Large intestine (tissue), 3 donors: Measurements from ENCODE around the gene PRSS8. TPM values are rescaled to one million over a fixed set of nuclear protein-coding genes. Genes with fewer than 3 reads are reported as not detected.

Experiments used
- DNase-seq, 2 donors: peaks; one replicate each; pipeline versions ENCODE4 v3.0.0 to v3.0.0-alpha.2; 2013
- H3K27ac ChIP-seq: one replicate; pipeline ENCODE4 v1.5.1; 2013; ENCODE audit warnings: low read length
- H3K27me3 ChIP-seq: 2 replicates; pipeline ENCODE4 v1.6.1; 2013; ENCODE audit warnings: low read length; ENCODE audit not compliant: control insufficient read depth, insufficient read depth
- H3K36me3 ChIP-seq: 2 replicates; pipeline ENCODE4 v1.6.1; 2013; ENCODE audit warnings: low read length; ENCODE audit not compliant: control insufficient read depth, insufficient read depth
- H3K4me1 ChIP-seq: one replicate; pipeline ENCODE4 v1.6.1; 2013; ENCODE audit warnings: low read length; ENCODE audit not compliant: control insufficient read depth, insufficient read depth
- H3K4me3 ChIP-seq: one replicate; pipeline ENCODE4 v1.5.1; 2013; ENCODE audit warnings: low read length
- H3K9me3 ChIP-seq: one replicate; pipeline ENCODE4 v1.6.1; 2013; ENCODE audit warnings: mild to moderate bottlenecking, low read depth, low read length, moderate library complexity; ENCODE audit not compliant: control insufficient read depth
- WGBS: methylation state at CpG from one replicate; pipeline ENCODE4 v1.1.5; 2013; ENCODE audit warnings: low lambda C conversion rate; ENCODE audit not compliant: insufficient coverage; 5-methylcytosine and 5-hydroxymethylcytosine counted together
- polyA plus RNA-seq: library from polyadenylated mRNA; unstranded; fragments of 120-200 nt; gene quantifications from one replicate; pipeline ENCODE4 v1.2.1, GENCODE V29; 2013

The PRSS8 gene
- polyA plus RNA-seq, 1 donor, result 252 TPM

DNA sequence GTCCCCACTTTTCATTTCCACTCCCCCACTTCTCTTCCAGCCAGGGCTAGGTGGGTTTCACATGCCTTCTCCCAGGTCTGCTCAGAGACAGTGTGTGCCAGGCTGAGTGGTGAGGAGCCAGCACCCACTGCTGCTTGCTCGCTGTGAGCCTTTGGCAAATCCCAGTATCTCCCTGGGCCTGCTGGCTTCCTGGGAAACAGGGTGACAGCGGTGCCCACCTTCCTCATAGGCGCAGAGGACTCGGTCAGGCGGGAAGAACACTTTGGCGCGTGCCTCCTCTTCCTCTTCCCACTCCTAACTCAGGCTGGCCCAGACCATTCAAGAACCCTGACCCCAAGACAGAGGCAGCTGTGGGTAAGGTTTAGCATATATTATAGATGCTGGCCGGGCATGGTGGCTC is 46.3 kb downstream of the PRSS8 start:
- Histone ChIP-seq H3K36me3 (peaks cover 27% of the 10 kb centered on the region), H3K4me3 (no peak overlapping the region), H3K9me3 (no peaks in the 10 kb centered on the region), H3K27ac (no peak overlapping the region), H3K27me3 (no peaks in the 10 kb centered on the region), H3K4me1 (peaks cover 8% of the 10 kb centered on the region)
- WGBS, result no CpG with 5 or more reads among the region's 8 CpGs
- DNase-seq, result no peak

DNA sequence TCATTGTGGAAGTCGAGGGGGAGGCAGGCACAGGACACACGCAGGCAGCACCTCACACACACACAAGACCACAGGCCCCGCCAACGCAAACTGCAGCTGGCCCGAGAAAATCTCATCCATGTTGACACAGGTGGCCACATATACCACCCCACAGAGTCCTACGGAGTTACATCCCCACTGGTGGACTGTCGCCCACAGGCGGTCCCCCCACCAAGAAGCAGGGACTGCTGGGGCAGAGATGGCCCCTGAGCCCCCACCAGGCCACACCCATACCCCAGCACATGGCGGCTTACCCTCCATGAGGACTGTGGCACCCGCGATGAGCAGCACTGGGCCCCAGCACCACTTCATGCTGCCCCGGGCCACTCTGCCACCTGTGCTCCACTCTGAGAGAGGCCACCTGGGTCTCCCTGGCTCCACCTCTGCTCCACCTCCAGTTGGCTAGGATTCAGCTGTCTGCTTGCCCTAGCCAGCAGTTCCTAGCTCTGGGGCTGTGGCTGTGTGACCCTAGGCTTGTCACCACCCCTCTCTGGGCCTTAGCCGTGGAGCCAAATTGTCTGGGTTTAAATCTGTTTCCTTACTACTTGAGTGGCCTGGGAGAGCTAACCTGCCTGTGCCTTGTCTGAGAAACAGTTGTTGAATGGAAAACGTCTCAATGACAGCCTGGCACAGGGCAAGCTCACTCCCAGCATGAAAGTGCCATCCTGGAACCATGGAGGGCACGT is 46.9 kb downstream of the PRSS8 start, which contains the start of gene PRSS53:
PRSS53 (minus strand) TSS at position 485 of the 725 bp plus-strand sequence; CDS start at position 351, 134 bp downstream.
- no CpG with 5 or more reads among the region's 15 CpGs for WGBS
- peaks cover 3% of the 10 kb centered on the region for H3K4me1 ChIP-seq
- no peak for DNase-seq
- H3K27me3 ChIP-seq, result no peaks in the 10 kb centered on the region
- no peaks in the 10 kb centered on the region for H3K9me3 ChIP-seq
- H3K27ac ChIP-seq, result no peak within 1 kb of the TSS
- no peak within 1 kb of the TSS for H3K4me3 ChIP-seq
- H3K36me3 ChIP-seq, result peaks cover 31% of the 10 kb centered on the region

DNA sequence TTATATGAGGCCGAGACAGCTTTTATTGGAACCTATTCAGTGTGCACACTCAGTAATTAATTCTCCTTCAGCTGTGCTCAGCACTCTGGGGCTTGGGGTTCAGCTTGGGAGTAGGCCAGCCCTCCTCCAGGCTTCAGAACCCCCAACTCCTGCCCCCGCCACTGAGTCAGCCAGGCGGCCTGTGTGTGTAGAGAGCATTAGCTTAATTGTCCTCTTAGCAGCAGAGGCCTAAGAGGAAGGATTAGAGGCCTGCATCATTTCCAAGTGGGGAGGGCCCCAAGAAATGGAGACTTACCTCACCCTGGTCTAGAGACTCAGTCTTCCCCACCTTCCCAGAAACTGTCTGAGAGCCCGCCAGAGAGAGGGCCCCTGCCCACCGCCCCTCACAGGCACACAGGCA is 47.6 kb downstream of the PRSS8 start:
- peaks cover 34% of the 10 kb centered on the region for H3K36me3 ChIP-seq
- H3K27ac ChIP-seq, result no peak overlapping the region
- no peak for DNase-seq
- H3K9me3 ChIP-seq, result no peaks in the 10 kb centered on the region
- no peaks in the 10 kb centered on the region for H3K27me3 ChIP-seq
- H3K4me1 ChIP-seq, result no peaks in the 10 kb centered on the region
- H3K4me3 ChIP-seq, result no peak overlapping the region
- WGBS, result no CpG with 5 or more reads among the region's 5 CpGs

DNA sequence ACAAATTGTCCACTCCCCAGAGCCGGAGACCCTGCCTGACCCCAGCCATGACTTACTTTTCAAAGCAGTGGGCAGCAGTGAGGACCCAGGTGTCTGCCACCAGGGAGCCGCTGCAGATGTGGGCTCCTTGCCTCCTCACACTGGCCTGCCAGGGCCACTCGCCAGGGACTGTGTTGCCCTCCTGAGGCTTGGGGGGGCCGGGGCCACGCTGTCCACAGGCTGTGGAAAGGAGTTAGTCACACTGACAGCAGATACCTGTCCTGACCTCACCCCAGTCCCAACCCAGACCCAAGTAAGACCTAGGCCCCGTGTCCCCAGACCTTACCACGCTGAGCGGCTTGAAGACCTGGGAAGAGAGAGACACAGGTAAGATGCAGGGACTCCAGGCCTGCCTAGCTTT is 48.0 kb downstream of the PRSS8 start:
- H3K4me1 ChIP-seq, result no peaks in the 10 kb centered on the region
- no peak overlapping the region for H3K4me3 ChIP-seq
- no CpG with 5 or more reads among the region's 8 CpGs for WGBS
- no peak for DNase-seq
- peaks cover 38% of the 10 kb centered on the region for H3K36me3 ChIP-seq
- no peak overlapping the region for H3K27ac ChIP-seq
- H3K9me3 ChIP-seq, result no peaks in the 10 kb centered on the region
- H3K27me3 ChIP-seq, result no peaks in the 10 kb centered on the region

DNA sequence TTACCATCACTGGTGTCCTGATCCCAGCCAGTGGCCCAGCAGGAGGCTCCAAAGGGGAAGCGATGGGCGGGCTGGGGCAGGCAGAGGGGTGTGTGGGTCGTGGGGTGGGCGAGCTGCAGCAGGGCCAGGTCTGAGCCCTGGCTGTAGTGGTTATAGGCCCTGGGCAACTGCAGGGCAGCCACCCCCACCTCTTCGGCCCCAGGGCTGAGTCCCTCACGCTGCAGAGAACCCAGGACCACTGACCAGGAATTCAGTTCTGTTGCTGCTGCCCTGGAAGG is 49.0 kb downstream of the PRSS8 start:
- Histone ChIP-seq H3K9me3 (no peaks in the 10 kb centered on the region), H3K27me3 (no peaks in the 10 kb centered on the region), H3K4me1 (no peaks in the 10 kb centered on the region), H3K4me3 (no peak overlapping the region), H3K36me3 (peaks cover 47% of the 10 kb centered on the region), H3K27ac (no peak overlapping the region)
- WGBS, result no CpG with 5 or more reads among the region's 6 CpGs
- DNase-seq, result no peak

DNA sequence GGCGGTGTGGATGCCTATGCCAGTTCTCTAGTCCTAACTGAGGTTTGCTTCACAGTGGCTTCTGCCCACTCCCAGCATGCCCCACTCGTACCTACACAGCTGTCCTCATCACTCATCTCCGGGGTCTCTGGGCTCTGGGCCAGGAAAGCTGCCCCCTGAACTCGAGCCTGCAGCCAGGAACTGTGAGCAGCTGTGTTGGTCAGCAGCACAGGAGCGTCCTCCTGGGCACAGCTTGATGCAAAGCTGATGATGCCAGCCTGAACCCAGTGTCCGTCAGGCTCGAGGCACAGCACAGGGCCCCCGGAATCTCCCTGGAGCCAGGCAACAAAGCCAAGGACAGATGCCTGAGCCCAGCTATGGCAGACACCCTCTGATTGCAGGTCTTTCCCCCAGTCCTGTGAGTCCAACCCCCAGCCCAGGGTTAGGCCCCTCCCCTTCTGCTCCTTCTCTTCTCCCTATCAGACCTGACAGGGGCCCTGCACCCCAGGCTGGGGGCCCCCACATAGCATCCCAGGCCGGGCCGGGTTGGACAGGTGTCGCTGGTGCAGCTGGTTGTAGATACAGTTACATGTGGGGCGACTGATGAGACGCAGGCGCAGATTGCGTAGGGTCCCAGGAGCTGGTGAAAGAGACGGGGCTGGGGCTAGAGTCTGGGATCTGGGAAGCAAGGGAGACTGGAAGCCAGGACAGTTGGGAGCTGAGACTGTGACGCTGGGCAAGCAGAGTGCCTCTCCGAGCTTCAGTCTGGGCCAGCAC is 49.5 kb downstream of the PRSS8 start:
- Histone ChIP-seq H3K36me3 (peaks cover 49% of the 10 kb centered on the region), H3K27me3 (no peaks in the 10 kb centered on the region), H3K4me1 (no peaks in the 10 kb centered on the region), H3K27ac (no peak overlapping the region), H3K9me3 (no peaks in the 10 kb centered on the region), H3K4me3 (no peak overlapping the region)
- 93% methylated on average over 5 of the region's 18 CpGs for WGBS
- DNase-seq, result no peak

DNA sequence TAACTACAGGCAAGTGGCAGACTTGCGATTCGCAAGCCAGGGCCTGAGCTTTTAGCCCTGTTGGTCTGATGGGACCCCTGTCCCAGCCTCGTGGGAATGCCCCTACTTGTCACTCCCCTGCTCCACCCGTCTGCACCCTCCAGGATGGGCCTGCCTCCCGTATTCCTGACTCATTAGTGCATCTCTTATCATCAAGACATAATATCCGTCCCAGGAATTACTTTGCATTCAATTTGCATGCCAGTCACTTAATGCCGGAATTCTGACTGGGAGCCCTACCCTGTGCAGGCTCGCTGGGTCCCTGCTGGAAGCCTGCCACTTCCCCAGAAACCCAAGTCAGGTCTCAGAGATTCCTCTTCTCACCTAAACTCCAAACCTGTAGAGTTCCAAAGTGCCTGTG is 50.1 kb downstream of the PRSS8 start:
- DNase-seq, result no peak
- no peak overlapping the region for H3K4me3 ChIP-seq
- H3K9me3 ChIP-seq, result no peaks in the 10 kb centered on the region
- H3K27me3 ChIP-seq, result no peaks in the 10 kb centered on the region
- H3K27ac ChIP-seq, result no peak overlapping the region
- H3K36me3 ChIP-seq, result peaks cover 49% of the 10 kb centered on the region
- WGBS, result 67% methylated on average over 1 of the region's 8 CpGs
- no peaks in the 10 kb centered on the region for H3K4me1 ChIP-seq

DNA sequence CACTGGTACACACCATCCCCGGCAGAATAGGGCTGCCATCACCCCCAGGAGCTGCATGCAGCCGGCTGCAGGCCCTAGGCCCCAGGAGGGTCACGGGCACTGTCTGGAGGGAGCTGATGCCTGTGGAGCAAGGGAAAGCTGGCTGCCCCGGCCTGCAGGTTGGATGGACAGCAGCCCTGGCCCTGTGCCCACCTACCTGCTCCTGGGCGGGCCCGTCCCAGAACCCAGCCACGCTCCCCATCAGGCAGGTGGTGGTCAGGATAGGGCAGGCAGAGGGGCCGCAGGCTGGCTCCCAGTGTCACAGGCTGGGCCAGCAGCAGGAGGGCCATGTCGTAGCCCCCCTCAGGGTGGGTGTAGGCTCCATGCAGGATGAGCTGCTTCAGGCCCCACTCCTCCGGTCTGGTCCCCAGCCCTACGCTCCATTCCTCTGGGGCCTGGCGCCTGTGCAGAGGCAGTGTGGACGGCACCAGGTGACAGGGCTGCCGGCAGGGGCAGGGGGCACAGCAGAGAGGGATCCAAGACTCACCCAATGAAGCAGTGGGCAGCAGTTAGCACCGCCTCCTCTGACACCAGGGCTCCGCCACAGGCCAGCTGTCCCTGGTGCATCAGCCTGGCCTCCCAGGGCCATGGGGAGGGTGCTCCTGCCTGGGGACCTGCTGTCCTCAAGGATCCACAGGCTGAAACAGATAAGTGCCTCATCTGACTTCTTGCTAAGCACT is 50.8 kb downstream of the PRSS8 start:
- Histone ChIP-seq H3K4me3 (no peak overlapping the region), H3K27me3 (no peaks in the 10 kb centered on the region), H3K9me3 (peaks cover 6% of the 10 kb centered on the region), H3K36me3 (peaks cover 55% of the 10 kb centered on the region), H3K27ac (no peak overlapping the region), H3K4me1 (no peaks in the 10 kb centered on the region)
- no peak for DNase-seq
- WGBS, result no CpG with 5 or more reads among the region's 16 CpGs

DNA sequence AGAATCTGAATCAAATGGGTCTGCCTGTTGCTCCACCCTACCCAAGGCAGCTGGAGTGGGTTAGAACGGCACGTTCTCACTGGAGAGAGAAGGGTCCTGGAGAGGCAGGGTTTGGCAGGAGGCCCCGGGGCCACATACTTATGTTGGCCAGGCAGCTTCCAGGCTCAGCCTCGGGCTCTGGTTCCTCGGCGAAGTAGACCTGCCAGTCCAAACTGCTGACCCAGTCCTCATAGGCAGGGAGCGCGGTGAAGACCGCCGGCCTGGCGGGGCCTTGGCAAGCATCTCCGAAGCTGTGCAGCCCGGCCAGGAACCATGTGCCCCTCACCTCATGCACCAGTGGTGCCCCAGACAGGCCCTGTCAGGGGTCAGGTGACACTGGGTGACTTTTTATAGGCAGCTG is 51.5 kb downstream of the PRSS8 start:
- H3K36me3 ChIP-seq, result peaks cover 62% of the 10 kb centered on the region
- no peak for DNase-seq
- H3K9me3 ChIP-seq, result peaks cover 7% of the 10 kb centered on the region
- H3K4me3 ChIP-seq, result no peak overlapping the region
- no peaks in the 10 kb centered on the region for H3K4me1 ChIP-seq
- WGBS, result no CpG with 5 or more reads among the region's 13 CpGs
- no peak overlapping the region for H3K27ac ChIP-seq
- H3K27me3 ChIP-seq, result no peaks in the 10 kb centered on the region

DNA sequence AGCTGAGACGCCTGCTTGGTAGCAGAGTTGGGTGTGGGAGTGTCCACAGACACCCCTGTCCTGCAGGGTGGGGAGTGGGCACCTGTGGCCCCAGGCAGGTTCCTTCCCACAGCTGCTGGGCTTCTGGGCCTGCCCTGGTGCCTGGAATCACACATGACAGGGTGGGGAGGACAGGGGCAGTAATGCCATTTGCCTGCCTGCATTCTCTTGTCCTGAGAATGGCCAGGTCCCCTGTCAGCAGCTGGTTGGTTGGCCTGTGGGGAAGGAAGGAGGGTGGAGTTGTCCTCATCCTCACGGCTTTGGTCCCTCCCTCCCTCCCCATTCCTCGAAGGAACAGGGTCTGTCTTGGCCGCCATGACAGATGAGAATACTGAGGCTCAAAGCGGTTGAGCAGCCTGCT is 52.0 kb downstream of the PRSS8 start:
- no peaks in the 10 kb centered on the region for H3K4me1 ChIP-seq
- H3K27ac ChIP-seq, result no peak overlapping the region
- no CpG with 5 or more reads among the region's 5 CpGs for WGBS
- no peak for DNase-seq
- peaks cover 64% of the 10 kb centered on the region for H3K36me3 ChIP-seq
- H3K27me3 ChIP-seq, result no peaks in the 10 kb centered on the region
- H3K4me3 ChIP-seq, result no peak overlapping the region
- peaks cover 7% of the 10 kb centered on the region for H3K9me3 ChIP-seq
